ENCODE data around the gene IL16. TPM values are rescaled to one million over a fixed set of nuclear protein-coding genes. Genes with fewer than 3 reads are reported as not detected.
A peak's percentile ranks its signal among the peaks of the same experiment; 100 is the strongest.

Gene IL16
- total RNA-seq, 1 donor from 2014 or later: 34.6 TPM

DNA sequence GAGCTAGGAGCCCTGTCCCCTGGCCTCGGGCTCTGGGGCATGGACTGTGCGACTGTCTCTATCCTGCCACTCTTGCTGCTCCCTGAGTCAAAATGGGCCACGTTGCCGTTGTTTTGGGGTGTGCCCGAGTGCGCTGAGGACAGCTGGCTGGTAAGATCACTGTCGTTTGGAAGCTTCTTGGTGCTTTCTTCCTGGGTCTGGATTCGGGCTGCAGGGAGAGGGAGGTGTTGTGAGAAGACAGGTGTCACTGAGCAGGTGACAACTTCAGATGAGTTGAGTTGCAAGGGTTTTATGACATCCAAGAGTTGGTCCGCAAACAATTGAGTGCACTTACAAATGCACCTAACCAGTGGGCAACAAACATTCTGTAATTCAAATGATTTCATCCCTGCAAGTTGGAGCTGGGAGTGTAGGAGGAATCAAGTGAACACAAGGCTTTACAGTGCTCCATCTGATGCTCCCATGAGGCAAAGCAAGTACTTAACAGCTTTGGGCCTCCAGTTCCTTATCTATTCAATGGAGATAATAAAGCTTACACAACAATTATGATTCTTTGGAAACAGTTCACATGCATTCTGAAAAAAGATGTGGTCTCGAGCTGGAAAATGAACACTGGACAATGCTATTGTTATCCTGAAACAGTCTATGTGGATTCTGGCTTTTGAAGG is 138.2 kb downstream of the IL16 start:
- Histone ChIP-seq H3K4me3 (no peak overlapping the region), H3K27me3 (ENCODE audit: low read depth) (no peaks in the 10 kb centered on the region), H3K4me1 (peaks cover 5% of the 10 kb centered on the region), H3K36me3 (no peaks in the 10 kb centered on the region), H3K27ac (no peak overlapping the region), H3K9me3 (no peaks in the 10 kb centered on the region)
- DNase-seq (no peak), ATAC-seq (no peak)
- TF ChIP-seq, protein P1, sequence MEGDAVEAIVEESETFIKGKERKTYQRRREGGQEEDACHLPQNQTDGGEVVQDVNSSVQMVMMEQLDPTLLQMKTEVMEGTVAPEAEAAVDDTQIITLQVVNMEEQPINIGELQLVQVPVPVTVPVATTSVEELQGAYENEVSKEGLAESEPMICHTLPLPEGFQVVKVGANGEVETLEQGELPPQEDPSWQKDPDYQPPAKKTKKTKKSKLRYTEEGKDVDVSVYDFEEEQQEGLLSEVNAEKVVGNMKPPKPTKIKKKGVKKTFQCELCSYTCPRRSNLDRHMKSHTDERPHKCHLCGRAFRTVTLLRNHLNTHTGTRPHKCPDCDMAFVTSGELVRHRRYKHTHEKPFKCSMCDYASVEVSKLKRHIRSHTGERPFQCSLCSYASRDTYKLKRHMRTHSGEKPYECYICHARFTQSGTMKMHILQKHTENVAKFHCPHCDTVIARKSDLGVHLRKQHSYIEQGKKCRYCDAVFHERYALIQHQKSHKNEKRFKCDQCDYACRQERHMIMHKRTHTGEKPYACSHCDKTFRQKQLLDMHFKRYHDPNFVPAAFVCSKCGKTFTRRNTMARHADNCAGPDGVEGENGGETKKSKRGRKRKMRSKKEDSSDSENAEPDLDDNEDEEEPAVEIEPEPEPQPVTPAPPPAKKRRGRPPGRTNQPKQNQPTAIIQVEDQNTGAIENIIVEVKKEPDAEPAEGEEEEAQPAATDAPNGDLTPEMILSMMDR (IDR thresholded peaks at IDR 0.05): no peak
- intact Hi-C loops (cut with DNase I): no loop called here

DNA sequence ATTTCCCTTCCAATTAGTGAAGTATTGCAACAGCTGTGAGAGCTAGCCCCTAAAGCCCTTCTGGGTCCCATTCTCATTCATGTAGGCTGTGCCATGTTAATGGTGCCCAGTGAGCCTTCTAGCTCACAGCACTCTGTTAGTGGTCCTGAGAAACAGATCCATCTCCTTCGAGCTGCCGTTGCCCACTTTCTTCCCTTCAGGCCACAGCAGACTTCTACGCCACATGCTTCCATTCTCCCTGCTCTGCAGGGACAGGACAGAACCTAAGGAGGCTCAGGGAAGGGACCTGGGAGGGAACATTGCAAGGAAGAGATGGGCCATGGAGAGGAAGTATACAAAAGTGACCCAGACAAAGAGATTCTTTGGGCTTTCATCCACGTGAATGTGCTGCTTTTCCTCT is 139.0 kb downstream of the IL16 start:
- peaks cover 5% of the 10 kb centered on the region for H3K4me1 ChIP-seq
- intact Hi-C loops (cut with DNase I): no loop called here
- no peak overlapping the region for H3K27ac ChIP-seq
- TF ChIP-seq, protein P1 (IDR thresholded peaks at IDR 0.05): no peak
- H3K36me3 ChIP-seq: no peaks in the 10 kb centered on the region
- no peaks in the 10 kb centered on the region for H3K27me3 ChIP-seq (ENCODE audit: low read depth)
- no peaks in the 10 kb centered on the region for H3K9me3 ChIP-seq
- ATAC-seq (no peak), DNase-seq (no peak)
- H3K4me3 ChIP-seq: no peak overlapping the region

DNA sequence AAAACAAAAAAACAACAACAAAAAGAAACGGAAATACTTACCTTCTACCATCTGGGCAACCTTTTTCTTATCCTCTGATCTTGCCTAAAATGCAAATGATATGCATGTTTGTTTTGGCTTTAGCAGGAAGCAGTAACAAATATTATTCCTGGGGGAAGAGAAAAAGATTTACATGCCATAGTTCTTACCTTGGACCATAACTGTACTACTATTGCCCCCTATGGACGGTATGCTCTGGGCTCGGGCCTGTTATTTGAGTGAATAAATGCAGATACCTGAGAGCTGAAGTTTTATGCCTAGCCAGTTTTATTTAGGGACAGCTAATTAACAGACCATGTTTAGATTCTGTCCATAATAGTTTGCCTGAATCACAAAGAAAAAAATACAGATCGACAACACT is 139.9 kb downstream of the IL16 start:
- Histone ChIP-seq H3K36me3 (no peaks in the 10 kb centered on the region), H3K4me3 (no peak overlapping the region), H3K27ac (no peak overlapping the region), H3K27me3 (ENCODE audit: low read depth) (no peaks in the 10 kb centered on the region), H3K4me1 (peaks cover 5% of the 10 kb centered on the region), H3K9me3 (no peaks in the 10 kb centered on the region)
- intact Hi-C loops (cut with DNase I): no loop called here
- TF ChIP-seq, protein P1 (IDR thresholded peaks at IDR 0.05): peak; percentile 31
- no peak for DNase-seq
- ATAC-seq: no peak

DNA sequence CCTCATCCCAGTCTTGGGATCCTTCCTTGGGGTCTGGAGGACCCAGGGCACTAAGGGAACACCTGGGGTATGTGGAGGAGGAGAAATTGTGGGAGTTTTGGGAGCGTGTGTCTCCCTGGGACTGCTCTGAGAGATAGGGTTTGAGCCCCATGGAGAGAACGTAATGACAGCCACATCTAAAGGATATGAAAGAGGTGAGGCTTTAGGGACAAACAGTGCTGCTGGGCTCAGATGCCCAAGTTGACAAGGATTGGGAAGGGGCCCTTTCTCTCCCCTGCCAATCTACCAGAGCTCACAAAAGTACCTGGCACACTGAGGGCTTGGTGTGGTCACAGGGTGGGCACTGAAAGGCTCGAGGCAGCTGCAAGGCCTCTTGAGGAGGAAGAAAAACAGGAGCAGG is 140.6 kb downstream of the IL16 start:
- DNase-seq (no peak), ATAC-seq (no peak)
- no peak overlapping the region for H3K4me3 ChIP-seq
- H3K36me3 ChIP-seq: no peaks in the 10 kb centered on the region
- H3K9me3 ChIP-seq: no peaks in the 10 kb centered on the region
- H3K27me3 ChIP-seq (ENCODE audit: low read depth): no peaks in the 10 kb centered on the region
- intact Hi-C loops (cut with DNase I): no loop called here
- TF ChIP-seq, protein P1 (IDR thresholded peaks at IDR 0.05): no peak
- H3K4me1 ChIP-seq: peaks cover 5% of the 10 kb centered on the region
- H3K27ac ChIP-seq: no peak overlapping the region

DNA sequence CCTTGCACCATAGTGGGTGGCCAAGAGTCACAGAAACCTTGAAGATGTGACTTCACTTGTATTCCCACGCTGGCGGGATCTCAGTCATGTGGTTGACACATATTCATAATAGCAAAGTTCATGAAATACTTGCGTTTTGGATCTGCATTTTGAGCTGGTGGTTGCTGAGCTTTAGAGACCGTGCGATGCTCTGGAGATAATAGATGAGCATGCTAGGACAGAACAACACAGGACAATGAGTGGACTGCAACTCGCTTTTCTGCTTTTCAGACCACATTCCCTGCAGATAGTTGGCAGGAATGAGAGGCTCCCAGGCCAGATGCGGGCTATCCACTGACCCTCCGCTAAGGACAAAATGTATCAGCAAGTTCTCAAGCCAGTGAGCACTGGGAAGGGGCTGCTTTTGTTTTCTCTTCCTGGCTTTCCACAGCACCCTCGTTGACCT is 141.1 kb downstream of the IL16 start:
- H3K36me3 ChIP-seq: no peaks in the 10 kb centered on the region
- intact Hi-C loops (cut with DNase I): no loop called here
- no peak overlapping the region for H3K4me3 ChIP-seq
- H3K27me3 ChIP-seq (ENCODE audit: low read depth): no peaks in the 10 kb centered on the region
- no peak overlapping the region for H3K27ac ChIP-seq
- H3K4me1 ChIP-seq: peaks cover 5% of the 10 kb centered on the region
- H3K9me3 ChIP-seq: no peaks in the 10 kb centered on the region
- TF ChIP-seq, protein P1 (IDR thresholded peaks at IDR 0.05): no peak
- DNase-seq (no peak), ATAC-seq (no peak)

All from lower lobe of right lung (tissue), 2 donors.